ENCODE measurements around the gene LSM5. TPM values are rescaled to one million over a fixed set of nuclear protein-coding genes. Genes with fewer than 3 reads are reported as not detected.
"Not testable (repeated sequence)": the region's sequence is repeated elsewhere in the genome, so short reads cannot be mapped to it uniquely, and the experiment has no call there.

The LSM5 gene
- total and polyA plus RNA-seq, 4 donors, result 29.7 to 65.0 (median 51.4) TPM

DNA sequence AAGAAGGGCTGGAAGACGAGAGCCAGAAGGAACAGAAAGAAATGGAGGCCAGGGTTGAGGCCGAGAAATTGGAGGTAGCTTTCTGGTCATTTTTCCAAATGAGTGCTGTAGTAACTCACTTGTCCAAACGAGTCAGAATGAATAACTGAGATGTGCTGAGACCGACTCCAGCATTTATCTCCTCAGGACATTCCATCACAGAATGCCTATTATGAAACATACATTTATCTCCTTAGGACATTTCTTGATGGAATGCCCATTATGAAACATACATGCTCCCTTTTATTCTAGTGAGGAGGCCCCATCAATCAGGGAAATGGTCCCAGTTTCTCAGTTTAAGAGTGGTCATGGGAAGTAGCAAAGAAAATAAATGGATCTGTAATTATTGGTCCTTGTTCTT is 21.6 kb upstream of the LSM5 start:
- H3K9me3 ChIP-seq (ENCODE audit: control insufficient read depth, insufficient read depth, low read length), result peaks cover 2% of the 10 kb centered on the region
- no peak overlapping the region for H3K4me3 ChIP-seq (ENCODE audit: low read depth, low read length)
- H3K4me1 ChIP-seq (ENCODE audit: control insufficient read depth, insufficient read depth, low read length), result no peaks in the 10 kb centered on the region
- no peaks in the 10 kb centered on the region for H3K27me3 ChIP-seq (ENCODE audit: control insufficient read depth, insufficient read depth, low read length)
- H3K36me3 ChIP-seq (ENCODE audit: control insufficient read depth, insufficient read depth, low read length), result no peaks in the 10 kb centered on the region
- no peak overlapping the region for H3K27ac ChIP-seq (ENCODE audit: low read depth, low read length)
- WGBS (ENCODE audit: insufficient coverage), result 100% methylated on average over 2 of the region's 4 CpGs
- no peak for DNase-seq (ENCODE audit: low read depth in 4 of 6, low spot score in 6 of 6)

DNA sequence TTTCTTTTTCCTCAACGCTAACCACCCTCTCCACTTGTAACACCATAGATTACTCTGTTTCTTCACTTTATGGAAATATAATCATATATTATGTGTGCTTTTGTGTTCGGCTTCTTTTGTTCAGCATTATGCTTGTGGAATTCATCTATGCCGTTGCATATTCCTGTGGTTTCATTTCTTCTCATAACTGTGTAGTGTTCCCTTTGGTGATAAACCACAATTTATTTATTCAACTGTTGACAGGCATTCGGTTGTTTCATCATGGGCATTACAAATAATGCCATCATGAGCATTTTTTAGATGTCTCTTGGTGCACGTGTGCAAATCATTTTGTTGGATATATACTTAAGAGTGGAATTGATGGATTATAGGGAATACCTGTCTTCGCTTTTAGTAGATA is 17.2 kb upstream of the LSM5 start:
- WGBS (ENCODE audit: insufficient coverage), result 100% methylated on average over 1 of the region's 6 CpGs

GRCh38 chr7:32506266-32507054 is 16.3 kb upstream of the LSM5 start:
- Histone ChIP-seq H3K4me1 (ENCODE audit: control insufficient read depth, insufficient read depth, low read length) (peaks cover 5% of the 10 kb centered on the region), H3K27me3 (ENCODE audit: control insufficient read depth, insufficient read depth, low read length) (no peaks in the 10 kb centered on the region), H3K4me3 (ENCODE audit: low read depth, low read length) (no peak overlapping the region), H3K36me3 (ENCODE audit: control insufficient read depth, insufficient read depth, low read length) (peaks cover 2% of the 10 kb centered on the region), H3K9me3 (ENCODE audit: control insufficient read depth, insufficient read depth, low read length) (no peaks in the 10 kb centered on the region), H3K27ac (ENCODE audit: low read depth, low read length) (no peak overlapping the region)
- 88% methylated on average over 3 of the region's 5 CpGs for WGBS (ENCODE audit: insufficient coverage)
- DNase-seq (ENCODE audit: low read depth in 4 of 6, low spot score in 6 of 6), result no peak

More for the DNA sequence above, 17.2 kb upstream of the LSM5 start:
- Histone ChIP-seq H3K36me3 (ENCODE audit: control insufficient read depth, insufficient read depth, low read length) (no peaks in the 10 kb centered on the region), H3K4me3 (ENCODE audit: low read depth, low read length) (no peak overlapping the region), H3K27me3 (ENCODE audit: control insufficient read depth, insufficient read depth, low read length) (no peaks in the 10 kb centered on the region), H3K4me1 (ENCODE audit: control insufficient read depth, insufficient read depth, low read length) (no peaks in the 10 kb centered on the region), H3K9me3 (ENCODE audit: control insufficient read depth, insufficient read depth, low read length) (no peaks in the 10 kb centered on the region), H3K27ac (ENCODE audit: low read depth, low read length) (no peak overlapping the region)
- DNase-seq (ENCODE audit: low read depth in 4 of 6, low spot score in 6 of 6), result no peak

- Histone ChIP-seq H3K4me3 (ENCODE audit: low read depth, low read length) (no peak overlapping the region), H3K4me1 (ENCODE audit: control insufficient read depth, insufficient read depth, low read length) (peaks cover 5% of the 10 kb centered on the region), H3K27me3 (ENCODE audit: control insufficient read depth, insufficient read depth, low read length) (no peaks in the 10 kb centered on the region), H3K36me3 (ENCODE audit: control insufficient read depth, insufficient read depth, low read length) (peaks cover 4% of the 10 kb centered on the region), H3K27ac (ENCODE audit: low read depth, low read length) (no peak overlapping the region), H3K9me3 (ENCODE audit: control insufficient read depth, insufficient read depth, low read length) (no peaks in the 10 kb centered on the region)
- no CpG with 5 or more reads among the region's 4 CpGs for WGBS (ENCODE audit: insufficient coverage)
- no peak for DNase-seq (ENCODE audit: low read depth in 4 of 6, low spot score in 6 of 6)
Measured at GRCh38 chr7:32502728-32503127, 12.5 kb upstream of the LSM5 start.

DNA sequence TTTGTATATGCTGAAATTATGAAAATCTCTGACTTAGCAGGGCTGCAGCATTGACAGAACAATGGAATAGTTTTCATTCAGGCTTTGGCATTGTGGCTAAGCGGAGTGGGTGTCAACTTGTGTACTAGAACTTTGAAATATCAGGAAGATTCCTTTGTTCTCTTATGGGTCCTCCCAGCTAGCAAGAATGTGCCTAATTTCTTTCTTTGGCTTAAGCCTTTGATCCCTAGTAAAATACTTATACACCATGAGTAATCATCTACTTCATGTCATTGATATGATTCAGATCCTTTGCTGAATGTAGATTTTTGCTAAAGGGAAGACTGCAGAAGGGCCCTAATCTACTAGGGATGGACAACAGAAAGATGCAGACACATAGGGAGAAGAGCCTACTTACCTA is 11.3 kb upstream of the LSM5 start:
- H3K9me3 ChIP-seq (ENCODE audit: control insufficient read depth, insufficient read depth, low read length), result no peaks in the 10 kb centered on the region
- H3K4me3 ChIP-seq (ENCODE audit: low read depth, low read length), result no peak overlapping the region
- H3K4me1 ChIP-seq (ENCODE audit: control insufficient read depth, insufficient read depth, low read length), result peaks cover 9% of the 10 kb centered on the region
- H3K36me3 ChIP-seq (ENCODE audit: control insufficient read depth, insufficient read depth, low read length), result peaks cover 5% of the 10 kb centered on the region
- H3K27ac ChIP-seq (ENCODE audit: low read depth, low read length), result peak overlapping the region; percentile 58
- 80% methylated on average over 1 of the region's 1 CpG for WGBS (ENCODE audit: insufficient coverage)
- H3K27me3 ChIP-seq (ENCODE audit: control insufficient read depth, insufficient read depth, low read length), result no peaks in the 10 kb centered on the region
- DNase-seq (ENCODE audit: low read depth in 4 of 6, low spot score in 6 of 6), result no peak

DNA sequence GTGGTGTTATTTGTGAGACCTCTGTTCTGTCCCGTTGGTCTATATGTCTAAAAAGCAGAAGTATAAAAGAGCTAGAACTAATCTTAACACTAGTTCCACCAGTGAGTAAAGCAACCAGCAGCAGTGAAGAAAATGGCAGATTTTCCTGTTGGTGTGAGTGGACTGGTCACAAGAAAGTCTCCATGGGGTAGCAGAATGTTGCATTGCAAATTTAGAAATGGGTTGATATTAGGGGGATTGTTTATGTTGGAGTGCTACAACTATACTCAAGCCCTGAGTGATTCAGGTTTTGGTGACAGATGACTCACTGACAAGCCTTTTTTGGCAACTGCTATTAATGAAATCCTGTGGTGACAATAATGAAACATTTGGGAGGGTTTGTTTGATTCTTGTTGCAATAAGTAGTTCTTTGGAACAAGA is 10.8 kb upstream of the LSM5 start:
- H3K36me3 ChIP-seq (ENCODE audit: control insufficient read depth, insufficient read depth, low read length), result peaks cover 5% of the 10 kb centered on the region
- H3K27me3 ChIP-seq (ENCODE audit: control insufficient read depth, insufficient read depth, low read length), result no peaks in the 10 kb centered on the region
- H3K27ac ChIP-seq (ENCODE audit: low read depth, low read length), result peak overlapping the region; percentile 58
- no peak overlapping the region for H3K4me3 ChIP-seq (ENCODE audit: low read depth, low read length)
- no peaks in the 10 kb centered on the region for H3K9me3 ChIP-seq (ENCODE audit: control insufficient read depth, insufficient read depth, low read length)
- H3K4me1 ChIP-seq (ENCODE audit: control insufficient read depth, insufficient read depth, low read length), result peaks cover 9% of the 10 kb centered on the region
- WGBS (ENCODE audit: insufficient coverage), result no CpG with 5 or more reads among the region's 1 CpG
- no peak for DNase-seq (ENCODE audit: low read depth in 4 of 6, low spot score in 6 of 6)

GRCh38 chr7:32500216-32500615 is 10.0 kb upstream of the LSM5 start:
- DNase-seq (ENCODE audit: low read depth in 4 of 6, low spot score in 6 of 6); H3K4me1 ChIP-seq (ENCODE audit: control insufficient read depth, insufficient read depth, low read length); H3K27ac ChIP-seq (ENCODE audit: low read depth, low read length); H3K36me3 ChIP-seq (ENCODE audit: control insufficient read depth, insufficient read depth, low read length); H3K4me3 ChIP-seq (ENCODE audit: low read depth, low read length); H3K27me3 ChIP-seq (ENCODE audit: control insufficient read depth, insufficient read depth, low read length); H3K9me3 ChIP-seq (ENCODE audit: control insufficient read depth, insufficient read depth, low read length): not testable (repeated sequence)
- WGBS (ENCODE audit: insufficient coverage), result no CpG with 5 or more reads among the region's 1 CpG

DNA sequence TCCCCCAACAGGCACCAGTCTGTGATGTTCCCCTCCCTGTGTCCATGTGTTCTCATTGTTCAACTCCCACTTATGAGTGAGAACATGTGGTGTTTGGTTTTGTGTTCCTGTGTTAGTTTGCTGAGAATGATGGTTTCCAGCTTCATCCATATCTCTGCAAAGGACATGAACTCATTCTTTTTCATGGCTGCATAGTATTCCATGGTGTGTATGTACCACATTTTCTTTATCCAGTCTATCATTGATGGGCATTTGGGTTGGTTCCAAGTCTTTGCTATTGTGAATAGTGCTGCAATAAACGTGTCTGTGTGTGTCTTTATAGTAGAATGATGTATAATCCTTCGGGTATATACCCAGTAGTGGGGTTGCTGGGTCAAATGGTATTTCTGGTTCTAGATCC is 9.6 kb upstream of the LSM5 start:
- H3K27me3 ChIP-seq (ENCODE audit: control insufficient read depth, insufficient read depth, low read length); DNase-seq (ENCODE audit: low read depth in 4 of 6, low spot score in 6 of 6); H3K9me3 ChIP-seq (ENCODE audit: control insufficient read depth, insufficient read depth, low read length); H3K4me1 ChIP-seq (ENCODE audit: control insufficient read depth, insufficient read depth, low read length); H3K36me3 ChIP-seq (ENCODE audit: control insufficient read depth, insufficient read depth, low read length); H3K4me3 ChIP-seq (ENCODE audit: low read depth, low read length); H3K27ac ChIP-seq (ENCODE audit: low read depth, low read length): not testable (repeated sequence)
- no CpG with 5 or more reads among the region's 2 CpGs for WGBS (ENCODE audit: insufficient coverage)

GRCh38 chr7:32496052-32496813 is 6.1 kb upstream of the LSM5 start:
- Histone ChIP-seq H3K4me3 (ENCODE audit: low read depth, low read length) (peak overlapping the region; percentile 93), H3K27ac (ENCODE audit: low read depth, low read length) (peak overlapping the region; percentile 94), H3K4me1 (ENCODE audit: control insufficient read depth, insufficient read depth, low read length) (peaks cover 4% of the 10 kb centered on the region), H3K27me3 (ENCODE audit: control insufficient read depth, insufficient read depth, low read length) (no peaks in the 10 kb centered on the region), H3K9me3 (ENCODE audit: control insufficient read depth, insufficient read depth, low read length) (no peaks in the 10 kb centered on the region), H3K36me3 (ENCODE audit: control insufficient read depth, insufficient read depth, low read length) (peaks cover 3% of the 10 kb centered on the region)
- no CpG with 5 or more reads among the region's 10 CpGs for WGBS (ENCODE audit: insufficient coverage)
- DNase-seq (ENCODE audit: low read depth in 4 of 6, low spot score in 6 of 6), result peak in 2 of 6 donors; percentile 21 to 72
